GM19452 (cell line): ENCODE results near the gene SCN2A.
A peak's percentile ranks its signal among the peaks of the same experiment; 100 is the strongest.

Experiments used
- ATAC-seq: cut with Tn5 transposase; IDR thresholded peaks from one replicate; pipeline ENCODE4 v1.9.1; 2021; ENCODE audit not compliant: unreplicated experiment

Gene SCN2A

GRCh38 chr2:165410276-165410675 is 171.1 kb downstream of the SCN2A start:
- no peak for ATAC-seq

- ATAC-seq, result no peak
Measured at GRCh38 chr2:165414187-165414586, 175.0 kb downstream of the SCN2A start.

GRCh38 chr2:165417009-165417408 is 177.8 kb downstream of the SCN2A start:
- ATAC-seq, result no peak

GRCh38 chr2:165420231-165420630 is 181.0 kb downstream of the SCN2A start:
- ATAC-seq, result no peak

GRCh38 chr2:165423081-165423480 is 183.9 kb downstream of the SCN2A start:
- ATAC-seq, result no peak

GRCh38 chr2:165425556-165425955 is 186.3 kb downstream of the SCN2A start:
- ATAC-seq, result no peak

GRCh38 chr2:165427686-165428085 is 188.5 kb downstream of the SCN2A start:
- ATAC-seq, result no peak

- ATAC-seq, result no peak
Measured at GRCh38 chr2:165428926-165429325, 189.7 kb downstream of the SCN2A start.

- ATAC-seq, result no peak
Measured at GRCh38 chr2:165431014-165431413, 191.8 kb downstream of the SCN2A start.

GRCh38 chr2:165432234-165432966 is 193.2 kb downstream of the SCN2A start:
- ATAC-seq, result no peak

GRCh38 chr2:165434865-165435496 is 195.8 kb downstream of the SCN2A start:
- no peak for ATAC-seq

GRCh38 chr2:165435611-165436010 is 196.4 kb downstream of the SCN2A start:
- no peak for ATAC-seq

GRCh38 chr2:165436559-165436958 is 197.3 kb downstream of the SCN2A start:
- peak; percentile 69 for ATAC-seq

GRCh38 chr2:165440367-165440766 is 201.2 kb downstream of the SCN2A start:
- no peak for ATAC-seq
